Type B pancreatic cell (in vitro differentiated cells): ENCODE measurements around the gene RBM8A. TPM values are rescaled to one million over a fixed set of nuclear protein-coding genes. Genes with fewer than 3 reads are reported as not detected.

ENCODE experiments used
- DNase-seq: peaks from one replicate; pipeline ENCODE4 v3.0.0; 2021; ENCODE audit warnings: mixed read lengths; ENCODE audit not compliant: unreplicated experiment; ENCODE audit errors: extremely low spot score
- H3K27ac Mint-ChIP-seq: 2 replicates; pipeline ENCODE4 v1.8.0; 2021; ENCODE audit warnings: mild to moderate bottlenecking, mixed read lengths
- H3K27me3 Mint-ChIP-seq: 2 replicates; pipeline ENCODE4 v1.8.0; 2021; ENCODE audit warnings: mixed read lengths
- H3K36me3 Mint-ChIP-seq: 2 replicates; pipeline ENCODE4 v1.8.0; 2021; ENCODE audit warnings: mixed read lengths
- H3K4me1 Mint-ChIP-seq: one replicate; pipeline ENCODE4 v1.8.0; 2021; ENCODE audit warnings: mixed read lengths; ENCODE audit not compliant: unreplicated experiment
- H3K4me3 Mint-ChIP-seq: 2 replicates; pipeline ENCODE4 v1.8.0; 2021; ENCODE audit warnings: mild to moderate bottlenecking, mixed read lengths
- H3K9me3 Mint-ChIP-seq: 2 replicates; pipeline ENCODE4 v1.8.0; 2021; ENCODE audit warnings: mixed read lengths
- total RNA-seq: library from RNA; stranded (reverse); gene quantifications from 2 replicates; pipeline ENCODE4 v1.2.1, GENCODE V29; 2021; ENCODE audit warnings: low replicate concordance
- TF ChIP-seq, protein P1 (sequence below): fragments of 200-600 bp; sonication (generic); conservative IDR thresholded peaks from 2 replicates; pipeline ENCODE4 v1.5.0; 2021; ENCODE audit warnings: antibody characterized with exemption, mild to moderate bottlenecking

Gene RBM8A
- total RNA-seq, 1 donor from 2014 or later: 160 TPM

DNA sequence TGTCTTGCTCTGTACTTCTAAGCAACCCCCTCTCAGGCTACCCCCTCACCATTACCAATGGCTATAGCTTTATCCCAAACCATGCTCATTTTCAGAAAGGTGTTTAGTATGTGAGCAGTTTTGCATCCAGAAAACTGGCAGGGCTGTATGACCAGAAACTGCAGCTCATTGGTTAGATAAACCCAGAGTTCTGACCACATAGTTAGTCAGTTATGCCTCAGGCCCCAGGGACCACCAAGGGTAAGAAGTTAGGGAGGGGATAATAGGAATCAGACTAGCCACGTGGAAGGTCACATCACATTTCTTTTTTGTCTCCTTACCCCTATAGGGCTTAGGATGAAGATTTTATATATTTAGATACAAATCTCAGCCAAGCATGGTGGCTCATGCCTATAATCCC lies 18.6 kb downstream of the RBM8A start:
- H3K27me3 Mint-ChIP-seq: no peaks in the 10 kb centered on the region
- no peaks in the 10 kb centered on the region for H3K9me3 Mint-ChIP-seq
- DNase-seq: no peak
- no peak overlapping the region for H3K27ac Mint-ChIP-seq
- no peak overlapping the region for H3K4me3 Mint-ChIP-seq
- peaks cover 3% of the 10 kb centered on the region for H3K36me3 Mint-ChIP-seq
- H3K4me1 Mint-ChIP-seq: peaks cover 5% of the 10 kb centered on the region
- TF ChIP-seq, protein P1, sequence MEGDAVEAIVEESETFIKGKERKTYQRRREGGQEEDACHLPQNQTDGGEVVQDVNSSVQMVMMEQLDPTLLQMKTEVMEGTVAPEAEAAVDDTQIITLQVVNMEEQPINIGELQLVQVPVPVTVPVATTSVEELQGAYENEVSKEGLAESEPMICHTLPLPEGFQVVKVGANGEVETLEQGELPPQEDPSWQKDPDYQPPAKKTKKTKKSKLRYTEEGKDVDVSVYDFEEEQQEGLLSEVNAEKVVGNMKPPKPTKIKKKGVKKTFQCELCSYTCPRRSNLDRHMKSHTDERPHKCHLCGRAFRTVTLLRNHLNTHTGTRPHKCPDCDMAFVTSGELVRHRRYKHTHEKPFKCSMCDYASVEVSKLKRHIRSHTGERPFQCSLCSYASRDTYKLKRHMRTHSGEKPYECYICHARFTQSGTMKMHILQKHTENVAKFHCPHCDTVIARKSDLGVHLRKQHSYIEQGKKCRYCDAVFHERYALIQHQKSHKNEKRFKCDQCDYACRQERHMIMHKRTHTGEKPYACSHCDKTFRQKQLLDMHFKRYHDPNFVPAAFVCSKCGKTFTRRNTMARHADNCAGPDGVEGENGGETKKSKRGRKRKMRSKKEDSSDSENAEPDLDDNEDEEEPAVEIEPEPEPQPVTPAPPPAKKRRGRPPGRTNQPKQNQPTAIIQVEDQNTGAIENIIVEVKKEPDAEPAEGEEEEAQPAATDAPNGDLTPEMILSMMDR: no peak

DNA sequence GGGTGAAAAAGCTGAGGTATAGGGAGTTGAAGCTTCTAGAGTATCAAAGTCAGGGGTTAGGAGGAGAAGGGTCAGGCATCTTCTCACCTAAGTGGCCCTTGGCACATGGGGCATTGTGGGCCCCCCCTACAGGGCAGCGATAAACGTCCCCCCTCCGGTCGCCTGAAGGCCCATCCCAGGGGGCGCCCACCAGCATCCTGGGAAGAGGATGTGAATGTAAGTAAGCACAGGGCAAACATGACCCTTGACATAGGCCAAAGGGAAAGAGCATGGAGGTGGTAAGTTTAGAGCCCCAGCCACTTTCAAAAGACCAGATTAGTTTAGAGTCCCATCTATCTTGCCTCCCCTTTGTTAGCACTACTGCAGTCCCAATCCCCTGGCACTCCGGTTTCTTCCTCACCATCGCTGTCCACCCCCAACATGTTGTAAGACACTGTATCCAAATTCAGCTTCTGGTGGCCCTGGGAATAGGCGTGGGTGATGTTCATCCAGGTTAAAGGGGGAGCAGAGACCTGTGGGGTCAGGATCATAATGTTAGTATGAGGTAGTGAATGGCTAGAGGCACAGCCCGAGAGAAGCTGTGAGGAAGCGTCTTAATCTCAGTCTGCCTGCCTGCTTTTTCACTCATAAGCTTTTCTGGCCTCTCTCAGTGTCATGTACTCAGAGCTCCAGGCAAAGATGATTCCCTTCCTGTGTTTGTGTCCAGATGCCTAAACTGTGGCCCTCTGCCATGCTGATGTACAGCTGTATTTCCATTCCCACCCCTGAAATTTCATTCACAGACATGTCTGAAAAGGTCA lies 20.1 kb downstream of the RBM8A start:
- H3K27ac Mint-ChIP-seq: no peak overlapping the region
- H3K9me3 Mint-ChIP-seq: no peaks in the 10 kb centered on the region
- DNase-seq: no peak
- TF ChIP-seq, protein P1: no peak
- peaks cover 3% of the 10 kb centered on the region for H3K36me3 Mint-ChIP-seq
- H3K27me3 Mint-ChIP-seq: no peaks in the 10 kb centered on the region
- H3K4me3 Mint-ChIP-seq: no peak overlapping the region
- peaks cover 5% of the 10 kb centered on the region for H3K4me1 Mint-ChIP-seq

DNA sequence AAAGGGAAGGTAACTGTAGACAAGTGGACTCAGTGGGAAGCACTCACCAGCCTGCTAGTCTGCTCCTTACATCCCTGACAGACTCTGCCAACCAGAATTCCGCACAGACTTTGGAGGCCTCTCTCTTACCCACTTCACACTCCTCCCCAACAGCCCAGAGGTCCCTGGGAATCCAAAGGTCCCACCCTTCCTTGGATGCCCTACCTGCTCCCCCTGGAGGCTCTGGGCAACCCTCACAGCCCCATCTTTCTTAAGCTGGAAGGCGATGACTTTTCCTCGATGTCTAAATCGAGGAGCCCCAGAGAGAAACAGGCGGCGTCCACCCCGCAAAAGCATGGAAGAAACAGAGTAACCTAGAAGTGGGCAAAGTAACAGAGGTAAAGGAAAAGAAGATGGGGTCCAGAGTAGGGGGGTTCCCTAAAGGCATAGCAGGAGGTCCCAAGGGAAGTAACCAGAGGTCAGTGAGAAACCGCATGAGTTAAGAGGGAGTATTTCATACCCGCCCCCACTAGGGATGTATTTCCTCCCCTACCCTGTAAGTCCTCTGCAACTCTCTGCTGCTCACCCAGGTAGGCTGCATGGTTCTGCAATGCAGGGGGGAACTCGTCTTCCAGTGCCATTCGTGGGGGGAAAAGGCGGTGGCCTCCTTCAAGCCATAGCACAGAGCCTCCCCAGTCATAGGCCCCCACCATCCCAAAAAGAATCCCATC lies 25.8 kb downstream of the RBM8A start:
- DNase-seq: no peak
- Mint-ChIP-seq H3K27ac (no peak overlapping the region), H3K9me3 (no peaks in the 10 kb centered on the region), H3K36me3 (peaks cover under 1% of the 10 kb centered on the region), H3K27me3 (no peaks in the 10 kb centered on the region), H3K4me1 (no peaks in the 10 kb centered on the region), H3K4me3 (no peak overlapping the region)
- TF ChIP-seq, protein P1: no peak

DNA sequence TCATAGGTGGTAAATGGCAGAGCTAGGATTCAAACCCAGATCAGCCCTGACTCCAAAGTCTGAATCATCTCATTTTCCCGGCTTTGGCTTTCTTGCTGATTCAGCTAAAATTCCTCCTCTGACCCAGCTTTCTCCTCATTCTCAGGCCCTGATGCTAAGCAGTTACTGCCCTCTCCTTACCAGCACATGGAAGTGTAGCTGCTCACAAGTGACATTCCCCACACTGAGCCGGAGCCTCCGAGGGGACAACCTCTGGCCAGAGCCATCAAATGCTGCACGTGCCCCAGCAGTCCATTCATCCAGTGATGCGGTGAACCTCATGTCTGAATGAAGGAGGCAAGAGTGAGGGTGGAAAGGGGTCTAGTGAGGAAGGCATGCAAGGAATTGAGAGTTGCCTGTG lies 28.5 kb downstream of the RBM8A start:
- H3K4me1 Mint-ChIP-seq: no peaks in the 10 kb centered on the region
- no peak overlapping the region for H3K27ac Mint-ChIP-seq
- no peaks in the 10 kb centered on the region for H3K36me3 Mint-ChIP-seq
- H3K27me3 Mint-ChIP-seq: no peaks in the 10 kb centered on the region
- TF ChIP-seq, protein P1: no peak
- no peak for DNase-seq
- no peaks in the 10 kb centered on the region for H3K9me3 Mint-ChIP-seq
- no peak overlapping the region for H3K4me3 Mint-ChIP-seq

DNA sequence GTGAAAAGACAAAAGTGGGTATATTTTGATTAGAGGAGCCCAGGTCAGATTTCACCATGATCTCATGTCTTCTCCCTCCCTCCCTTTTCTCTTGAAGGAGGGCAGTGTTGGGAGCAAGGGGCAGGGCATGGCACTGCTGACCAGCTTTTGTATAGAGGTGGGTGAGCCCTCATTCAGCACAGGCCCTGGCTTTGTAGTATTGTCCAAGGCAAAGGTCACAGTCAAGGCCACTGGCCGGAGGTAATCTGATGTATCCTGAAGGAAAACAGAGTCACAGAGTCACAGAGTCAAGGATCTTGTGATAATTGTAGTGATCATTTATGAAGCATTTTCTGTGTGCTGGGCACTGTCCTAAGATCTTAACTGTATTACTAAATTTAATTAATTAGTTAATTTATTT lies 29.3 kb downstream of the RBM8A start:
- Mint-ChIP-seq H3K27me3 (no peaks in the 10 kb centered on the region), H3K9me3 (no peaks in the 10 kb centered on the region), H3K4me3 (no peak overlapping the region), H3K36me3 (no peaks in the 10 kb centered on the region), H3K4me1 (no peaks in the 10 kb centered on the region), H3K27ac (no peak overlapping the region)
- DNase-seq: no peak
- TF ChIP-seq, protein P1: no peak
